DND-41 (cell line): ENCODE data around the gene HEY2.

Source experiments
- ATAC-seq: fragments of 200-7000 bp; cut with Tn5 transposase; 3 replicates; pipeline ENCODE4 v1.9.1; 2021; ENCODE audit warnings: low read depth; ENCODE audit not compliant: insufficient read depth
- DNase-seq: peaks from one replicate; pipeline ENCODE4 v3.0.0-alpha.2; 2020
- H2AFZ ChIP-seq: 2 replicates; pipeline ENCODE4 v1.6.0; 2012; ENCODE audit warnings: low read depth, low read length
- H3K27ac ChIP-seq: 2 replicates; pipeline ENCODE4 v1.5.1; 2012; ENCODE audit warnings: low read length, inconsistent platforms
- H3K27me3 ChIP-seq: fragments of 200-600 bp; sonication (generic); 2 replicates; pipeline ENCODE4 v1.6.0; 2012; ENCODE audit warnings: low read length, mild to moderate bottlenecking, inconsistent platforms; ENCODE audit not compliant: insufficient read depth, poor library complexity
- H3K36me3 ChIP-seq: 2 replicates; pipeline ENCODE4 v1.5.1; 2012; ENCODE audit warnings: low read length, inconsistent platforms; ENCODE audit not compliant: insufficient read depth
- H3K4me1 ChIP-seq: 2 replicates; pipeline ENCODE4 v1.5.1; 2012; ENCODE audit warnings: mild to moderate bottlenecking, low read length; ENCODE audit not compliant: insufficient read depth
- H3K4me2 ChIP-seq: 2 replicates; pipeline ENCODE4 v1.6.0; 2012; ENCODE audit warnings: mild to moderate bottlenecking, moderate library complexity, low read length, inconsistent platforms; ENCODE audit not compliant: insufficient read depth
- H3K4me3 ChIP-seq, 2 experiments: fragments of 200-600 bp in 1 of 2; shearing (Covaris generic) in 1 of 2; 2 replicates each; pipeline ENCODE4 v1.5.1; 2012 to 2016; ENCODE audit warnings: inconsistent platforms in 2 of 2, low read length in 2 of 2, mild to moderate bottlenecking in 2 of 2, low read depth in 1 of 2, moderate library complexity in 1 of 2
- H3K79me2 ChIP-seq: 2 replicates; pipeline ENCODE4 v1.6.0; 2012; ENCODE audit warnings: low read length, inconsistent platforms; ENCODE audit not compliant: insufficient read depth
- H3K9ac ChIP-seq: 2 replicates; pipeline ENCODE4 v1.6.0; 2012; ENCODE audit warnings: low read depth, mild to moderate bottlenecking, inconsistent platforms, low read length, moderate library complexity
- H3K9me3 ChIP-seq: 2 replicates; pipeline ENCODE4 v1.5.1; 2012; ENCODE audit warnings: low read length, moderate library complexity, mild to moderate bottlenecking, inconsistent platforms; ENCODE audit not compliant: insufficient read depth, severe bottlenecking
- H4K20me1 ChIP-seq: 2 replicates; pipeline ENCODE4 v1.6.0; 2012; ENCODE audit warnings: low read length; ENCODE audit not compliant: insufficient read depth
- CTCF ChIP-seq: IDR thresholded peaks from 2 replicates; pipeline ENCODE4 v1.5.1; 2012; ENCODE audit warnings: borderline replicate concordance, low read length, moderate library complexity, mild to moderate bottlenecking; ENCODE audit not compliant: poor library complexity, severe bottlenecking; ENCODE audit errors: extremely low read depth
- EZH2 ChIP-seq: IDR thresholded peaks from 3 replicates; pipeline ENCODE4 v1.6.1; 2012; ENCODE audit warnings: borderline replicate concordance, low read depth, mild to moderate bottlenecking, moderate library complexity, low read length, inconsistent platforms; ENCODE audit not compliant: severe bottlenecking

Gene HEY2

DNA sequence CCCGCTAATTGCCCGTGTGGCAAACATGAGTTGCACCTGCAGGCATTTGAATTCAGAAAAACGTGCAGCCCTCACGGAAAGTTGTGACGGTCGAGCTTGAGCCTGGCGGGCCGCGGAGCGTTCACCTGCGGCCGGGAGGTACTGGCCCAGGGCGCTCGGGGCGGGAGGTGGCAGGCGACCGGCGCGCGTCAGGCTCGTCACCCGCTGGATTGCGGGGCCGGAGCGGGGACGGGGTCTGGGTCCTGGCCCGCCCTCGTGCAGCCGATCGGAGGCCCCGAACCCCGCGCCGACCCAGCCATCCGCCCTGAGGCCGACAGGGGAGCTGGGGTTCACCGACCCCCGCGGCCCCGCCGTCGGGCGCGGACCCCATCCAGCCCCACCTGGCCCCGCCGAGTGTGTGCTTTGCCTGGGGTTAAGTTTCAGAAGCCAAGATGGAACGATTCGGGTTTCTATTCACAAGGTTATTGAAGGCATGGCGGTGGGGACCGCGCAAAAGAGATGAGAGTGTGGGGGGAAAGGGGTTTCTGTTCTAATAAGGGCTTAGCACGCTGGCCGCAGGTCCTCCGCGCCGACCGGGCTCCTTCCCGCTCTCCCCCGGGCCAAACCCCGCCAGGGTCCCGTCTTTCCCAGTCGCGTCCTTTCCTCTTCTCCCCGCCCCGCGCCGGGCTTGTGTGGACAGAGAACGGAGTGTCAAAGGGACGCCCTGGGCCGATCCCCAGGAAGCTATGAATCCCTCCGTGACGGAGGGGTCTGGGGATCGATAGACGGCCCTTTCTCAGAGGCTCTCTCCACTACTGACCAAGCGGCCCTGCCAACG is 1.6 kb upstream of the HEY2 start:
- no peaks in the 10 kb centered on the region for H4K20me1 ChIP-seq
- no peaks in the 10 kb centered on the region for H3K36me3 ChIP-seq
- H3K4me2 ChIP-seq = peak overlapping the region; percentile 63; the same call in 1 of the 2 replicates
- H3K27me3 ChIP-seq = peaks cover 16% of the 10 kb centered on the region
- H3K27ac ChIP-seq = no peak overlapping the region
- H2AFZ ChIP-seq = no peak overlapping the region
- H3K79me2 ChIP-seq = no peaks in the 10 kb centered on the region
- TF ChIP-seq CTCF = no peak
- TF ChIP-seq EZH2 = no peak
- peaks cover 13% of the 10 kb centered on the region for H3K4me1 ChIP-seq
- DNase-seq (no peak), ATAC-seq (no peak)
- no peak overlapping the region for H3K9ac ChIP-seq
- no peak overlapping the region for H3K4me3 ChIP-seq
- no peaks in the 10 kb centered on the region for H3K9me3 ChIP-seq

GRCh38 chr6:125748406-125749172 is 843 bp upstream of the HEY2 start:
- no peak overlapping the region for H3K27ac ChIP-seq

DNA sequence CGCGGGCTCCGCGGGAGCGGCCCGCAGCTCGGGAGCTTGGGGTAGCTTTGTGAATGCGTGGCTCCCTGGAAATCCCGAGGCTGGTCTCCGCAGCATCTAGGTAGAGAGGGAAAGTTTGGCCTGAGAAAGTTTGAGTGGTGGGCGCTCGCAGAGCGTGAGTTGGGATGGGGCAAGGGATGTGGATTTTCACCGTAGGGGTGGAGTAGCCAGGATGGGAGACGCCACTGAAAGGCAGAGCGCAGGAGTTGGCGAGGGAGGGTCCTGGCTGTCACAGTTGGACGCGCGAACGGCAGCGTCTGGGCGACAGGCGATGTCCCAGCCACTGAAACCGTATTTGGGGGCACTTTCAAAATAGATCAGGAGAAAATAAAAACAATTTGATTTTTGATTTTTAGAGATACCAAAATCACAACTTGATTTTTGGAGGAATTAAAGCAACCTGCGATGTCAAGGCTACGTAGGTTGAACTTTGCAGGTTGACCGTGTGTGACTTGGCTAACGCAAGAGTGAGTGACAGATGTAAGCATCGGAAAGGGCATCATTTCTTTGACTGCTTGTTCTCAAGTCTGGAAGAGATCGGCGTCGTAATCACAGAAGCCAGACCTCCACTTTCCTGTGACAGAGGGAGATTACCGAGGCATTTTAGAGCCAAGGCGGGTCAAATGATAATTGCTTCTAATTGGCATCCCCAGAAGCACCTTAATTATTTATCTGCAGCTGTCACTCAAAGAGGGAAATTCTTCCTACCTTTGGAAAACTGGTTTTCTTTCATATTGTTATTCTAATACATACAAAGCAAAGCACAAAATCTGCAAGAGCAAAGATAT is 646 bp downstream of the HEY2 start:
- H3K27ac ChIP-seq = no peak overlapping the region
- DNase-seq = no peak
- H3K36me3 ChIP-seq = no peaks in the 10 kb centered on the region
- TF ChIP-seq CTCF (no peak), EZH2 (no peak)
- no peak overlapping the region for H3K4me3 ChIP-seq
- no peak overlapping the region for H3K4me2 ChIP-seq
- ATAC-seq = no peak
- peaks cover 23% of the 10 kb centered on the region for H3K27me3 ChIP-seq
- H3K9me3 ChIP-seq = no peaks in the 10 kb centered on the region
- H3K9ac ChIP-seq = no peak overlapping the region
- no peaks in the 10 kb centered on the region for H4K20me1 ChIP-seq
- H3K4me1 ChIP-seq = peaks cover 13% of the 10 kb centered on the region
- H3K79me2 ChIP-seq = no peaks in the 10 kb centered on the region
- no peak overlapping the region; the same call in 1 of the 2 replicates for H2AFZ ChIP-seq

More at GRCh38 chr6:125748406-125749172, 843 bp upstream of the HEY2 start:
- no peak for DNase-seq
- no peak overlapping the region for H3K4me3 ChIP-seq
- H3K9ac ChIP-seq = no peak overlapping the region
- peaks cover 16% of the 10 kb centered on the region for H3K27me3 ChIP-seq
- H3K4me2 ChIP-seq = no peak overlapping the region
- H3K79me2 ChIP-seq = no peaks in the 10 kb centered on the region
- H3K4me1 ChIP-seq = peaks cover 13% of the 10 kb centered on the region
- TF ChIP-seq EZH2 (no peak), CTCF (no peak)
- no peaks in the 10 kb centered on the region for H4K20me1 ChIP-seq
- H2AFZ ChIP-seq = no peak overlapping the region
- no peaks in the 10 kb centered on the region for H3K9me3 ChIP-seq
- no peak for ATAC-seq
- H3K36me3 ChIP-seq = no peaks in the 10 kb centered on the region
